UCSD-AML1 (cell line): Measurements from ENCODE around the gene PLRG1.

Experiments used
- DNase-seq: peaks from one replicate; lab custom pipeline; 2025; ENCODE audit not compliant: unreplicated experiment; lab: John Stamatoyannopoulos, UW

Gene PLRG1

DNA sequence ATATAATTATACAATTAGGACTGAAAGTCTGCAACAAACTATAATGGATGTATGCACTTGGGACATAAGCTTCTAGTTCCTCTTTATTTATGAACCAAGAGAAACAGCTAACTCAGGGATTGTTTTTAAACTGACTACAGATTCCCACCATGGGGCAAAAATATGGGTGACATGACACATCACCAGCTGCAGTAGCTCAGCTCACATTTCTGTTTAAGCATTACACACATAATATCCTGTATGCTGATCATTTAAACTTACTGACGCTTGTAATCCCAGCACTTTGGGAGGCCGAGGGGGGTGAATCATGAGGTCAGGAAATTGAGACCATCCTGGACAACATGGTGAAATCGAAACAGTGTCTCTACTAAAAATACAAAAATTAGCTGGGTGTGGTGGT is 24.1 kb upstream of the PLRG1 start:
- no peak for DNase-seq

DNA sequence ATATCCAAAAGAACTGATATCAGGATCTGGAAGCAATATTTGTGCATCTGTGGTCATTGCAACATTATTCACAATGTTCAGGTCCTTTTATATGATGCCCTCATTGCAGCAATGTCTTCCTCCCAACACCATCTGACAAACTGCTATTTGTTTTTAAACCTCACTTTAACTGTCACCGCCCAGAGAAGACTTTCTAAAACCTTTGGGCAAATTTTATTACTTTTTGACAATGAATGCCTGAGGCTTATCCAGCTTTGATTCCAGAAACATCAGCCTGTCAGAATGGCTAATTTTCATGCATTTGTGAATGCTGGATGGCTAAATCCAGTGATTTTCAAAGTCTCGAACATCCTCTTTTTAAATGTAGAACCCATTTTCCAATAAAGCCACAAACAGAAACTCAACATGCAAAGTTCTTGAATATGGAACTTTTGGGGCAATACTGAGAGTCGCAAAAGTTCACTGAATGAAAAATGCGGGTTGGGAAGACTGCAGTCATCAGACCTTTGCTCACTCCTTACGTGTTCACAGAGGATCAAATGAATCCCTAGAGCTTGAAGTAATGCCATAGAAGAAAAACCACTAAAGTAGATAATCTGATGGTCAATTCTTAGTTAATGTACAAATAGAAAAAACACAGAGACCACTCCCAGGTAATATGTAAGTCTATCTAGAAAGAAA is 23.1 kb upstream of the PLRG1 start:
- no peak for DNase-seq

- no peak for DNase-seq
These were observed 19.4 kb upstream of the PLRG1 start for GRCh38 chr4:154569584-154569983.

GRCh38 chr4:154569028-154569427 is 18.8 kb upstream of the PLRG1 start:
- DNase-seq, result no peak

DNA sequence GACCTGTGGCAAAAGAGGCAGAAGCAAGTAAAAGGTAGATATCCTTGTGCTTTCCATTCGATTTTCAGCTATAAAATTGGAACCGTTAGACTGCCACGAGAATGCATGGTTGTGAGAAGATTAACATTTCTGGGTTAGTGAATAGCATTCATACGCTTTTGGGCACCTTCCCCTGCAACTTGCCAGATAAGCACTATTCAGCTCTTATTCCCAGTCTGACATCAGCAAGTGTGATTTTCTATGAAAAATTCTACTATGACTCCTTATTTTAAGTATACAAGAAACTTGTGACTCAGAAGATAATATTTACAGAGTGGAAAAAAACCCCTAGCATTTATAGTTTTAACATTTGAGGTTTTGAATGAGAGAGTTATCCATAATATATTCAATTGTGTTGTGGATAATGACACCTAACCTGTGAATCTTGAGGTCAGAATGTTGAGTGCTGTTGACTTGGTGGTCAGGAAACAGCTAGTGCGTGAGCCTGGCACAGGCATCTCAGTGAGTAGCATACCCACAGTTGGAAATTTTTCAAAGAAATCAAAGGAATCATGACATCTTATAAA is 16.5 kb upstream of the PLRG1 start:
- DNase-seq, result no peak

DNA sequence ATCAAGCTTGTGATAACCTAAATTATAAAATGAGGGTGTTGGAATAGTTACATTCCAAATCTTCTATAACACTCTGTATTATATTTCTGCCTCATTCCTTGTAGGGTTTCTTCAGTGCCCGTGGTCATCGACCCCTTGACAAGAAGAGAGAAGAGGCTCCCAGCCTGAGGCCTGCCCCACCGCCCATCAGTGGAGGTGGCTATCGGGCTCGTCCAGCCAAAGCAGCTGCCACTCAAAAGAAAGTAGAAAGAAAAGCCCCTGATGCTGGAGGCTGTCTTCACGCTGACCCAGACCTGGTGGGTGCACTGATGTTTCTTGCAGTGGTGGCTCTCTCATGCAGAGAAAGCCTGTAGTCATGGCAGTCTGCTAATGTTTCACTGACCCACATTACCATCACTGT is 15.5 kb upstream of the PLRG1 start:
- no peak for DNase-seq

GRCh38 chr4:154564311-154564710 is 14.1 kb upstream of the PLRG1 start:
- DNase-seq, result no peak

- no peak for DNase-seq
These were observed 12.6 kb upstream of the PLRG1 start, which contains the start of gene FGB for GRCh38 chr4:154562697-154563254. Gene FGB (plus strand): TSS chr4:154563011. CDS start chr4:154563019, 8 bp downstream.

DNA sequence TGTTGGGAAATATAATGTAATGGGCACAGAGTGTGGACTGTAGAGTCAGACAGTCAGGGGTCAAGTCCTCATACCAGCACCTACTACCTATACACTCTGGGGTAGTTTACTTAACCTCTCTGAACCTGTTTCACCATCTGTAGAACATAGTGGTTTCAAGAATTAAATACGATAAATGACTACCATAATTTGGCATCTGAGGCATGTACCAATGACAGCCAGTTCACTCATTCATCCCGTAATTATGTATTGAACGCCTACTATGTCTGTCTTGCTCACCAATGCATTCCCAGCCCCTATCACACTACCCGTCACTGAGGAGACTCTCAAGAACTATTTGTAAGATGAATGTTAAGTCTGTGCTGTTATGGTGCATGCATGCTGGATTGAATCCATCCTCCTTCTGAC is 10.6 kb upstream of the PLRG1 start:
- no peak for DNase-seq

DNA sequence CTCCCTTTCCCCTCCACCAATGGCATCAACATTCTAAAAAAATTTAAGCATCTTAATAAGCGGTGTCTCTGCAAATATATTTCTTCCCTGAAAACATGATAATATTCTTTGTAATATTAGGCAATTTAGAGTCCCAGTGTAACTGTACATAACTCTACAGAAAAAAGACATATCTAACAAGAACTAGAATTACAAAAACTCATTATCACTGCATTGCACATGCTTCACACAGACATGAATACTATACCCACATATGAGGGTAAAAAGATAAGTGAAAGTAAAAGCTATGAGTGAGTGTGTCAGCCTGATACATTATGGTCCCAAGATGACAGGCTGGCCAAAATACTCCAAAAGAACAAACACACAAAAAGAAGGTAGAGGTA is 10.2 kb upstream of the PLRG1 start:
- no peak for DNase-seq

GRCh38 chr4:154559494-154560418 is 9.6 kb upstream of the PLRG1 start:
- peak; percentile 9 for DNase-seq

GRCh38 chr4:154559141-154559493 is 8.9 kb upstream of the PLRG1 start:
- DNase-seq, result no peak

GRCh38 chr4:154551872-154552686 is 1.9 kb upstream of the PLRG1 start:
- peak; percentile 53 for DNase-seq

- no peak for DNase-seq
These were observed 4.5 kb downstream of the PLRG1 start for GRCh38 chr4:154545689-154546088.

- DNase-seq, result no peak
These were observed 7.8 kb downstream of the PLRG1 start for GRCh38 chr4:154542271-154542879.

- no peak for DNase-seq
These were observed 15.9 kb downstream of the PLRG1 start for GRCh38 chr4:154534296-154534695.

DNA sequence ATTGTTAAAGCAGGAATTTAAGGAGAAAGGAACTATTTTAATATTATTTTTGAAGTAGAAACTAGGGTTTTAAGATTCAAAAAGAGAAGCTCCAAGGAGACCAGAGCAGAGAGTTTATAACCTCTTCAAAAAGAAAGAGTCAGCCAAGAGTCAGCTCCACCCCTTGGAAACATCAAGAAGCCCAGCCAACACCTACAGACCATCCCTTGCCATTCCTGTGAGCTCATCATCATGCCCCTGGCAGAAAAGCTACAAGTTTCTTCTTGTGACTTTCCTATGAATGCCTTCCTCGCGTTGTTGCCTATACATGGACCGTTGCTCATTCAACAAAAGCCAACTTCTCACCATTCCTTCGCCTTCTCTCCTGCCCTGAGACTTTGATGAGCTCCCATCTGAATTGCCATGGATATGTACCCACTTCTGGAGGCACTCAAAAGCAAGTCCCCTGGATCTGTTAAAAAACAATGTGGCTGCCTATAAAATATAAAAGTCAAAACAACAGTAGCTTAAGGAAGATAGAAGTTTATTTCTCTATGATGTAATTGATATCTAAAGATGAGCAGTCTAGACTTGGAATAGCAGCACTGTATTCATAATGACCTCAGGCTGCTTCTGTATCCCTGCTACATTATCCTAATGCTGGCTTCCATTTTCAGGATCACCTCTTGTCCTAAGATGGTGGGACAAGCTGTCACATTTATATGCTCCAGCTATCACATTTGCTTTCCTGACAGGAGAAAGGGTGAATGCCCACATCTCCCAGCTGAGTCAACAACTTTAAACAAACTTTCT is 20.3 kb downstream of the PLRG1 start:
- DNase-seq, result no peak

DNA sequence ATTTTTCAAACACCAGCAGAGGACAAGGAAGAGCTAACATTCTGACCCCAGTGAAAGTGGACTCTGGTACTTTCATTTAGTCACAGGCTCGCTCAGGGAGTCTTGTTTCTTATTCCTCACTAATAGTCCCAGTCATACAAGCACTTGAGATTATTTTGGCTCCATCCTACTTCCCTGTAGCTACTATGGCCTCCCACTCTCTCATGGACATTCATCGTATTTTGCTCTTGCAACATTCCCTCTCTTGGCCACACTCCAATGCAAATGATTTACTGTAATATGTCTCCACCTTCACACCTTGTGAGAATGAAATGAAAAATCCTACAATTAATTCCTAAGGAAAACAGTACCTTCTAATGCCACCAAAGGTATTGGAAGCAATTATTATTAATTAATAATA is 21.3 kb downstream of the PLRG1 start:
- DNase-seq, result no peak

DNA sequence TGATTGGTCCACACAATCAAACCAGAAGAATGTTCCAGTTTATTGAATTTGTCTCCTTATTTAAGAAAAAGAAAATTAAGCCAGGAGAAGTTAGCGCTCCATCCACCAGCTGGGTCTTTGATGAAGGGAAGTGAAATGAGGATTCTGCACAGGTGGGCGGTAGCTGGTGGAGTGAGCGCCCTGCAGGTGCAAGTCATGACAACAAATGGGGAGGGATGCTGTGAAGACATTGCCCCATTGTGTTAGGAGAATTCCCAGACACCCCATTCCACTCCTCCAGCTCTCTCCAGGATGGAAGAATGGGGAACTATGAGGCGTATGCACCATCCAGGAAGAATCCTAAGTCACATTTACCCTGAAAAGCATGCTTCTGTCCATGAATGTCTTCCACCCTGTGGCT is 22.9 kb downstream of the PLRG1 start:
- no peak for DNase-seq

DNA sequence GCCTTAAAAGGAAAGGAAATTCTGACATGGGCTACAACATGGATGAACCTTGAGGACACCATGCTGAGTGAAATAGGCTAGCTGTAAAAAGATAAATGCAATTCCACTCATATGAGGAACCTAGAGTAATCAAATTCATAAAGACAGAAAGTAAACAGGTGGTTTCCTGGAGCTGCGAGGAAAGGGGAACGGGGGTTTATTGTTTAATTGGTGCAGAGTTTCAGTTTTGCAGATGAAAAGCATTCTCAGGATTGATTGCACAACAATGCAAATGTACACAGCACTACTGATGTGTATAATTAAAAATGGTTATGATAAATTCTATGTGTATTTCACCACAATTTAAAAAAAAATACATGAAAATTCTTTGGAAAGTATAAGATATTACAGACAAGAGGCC is 24.0 kb downstream of the PLRG1 start:
- DNase-seq, result no peak
